Measurements from ENCODE around the gene SS18L1.

Gene SS18L1

GRCh38 chr20:62131560-62132320 is 11.8 kb upstream of the SS18L1 start:
- Histone ChIP-seq H3K9me3 (ENCODE audit: insufficient read depth, low read length) (no peaks in the 10 kb centered on the region), H3K4me2 (ENCODE audit: low read length) (no peak overlapping the region), H3K27me3 (ENCODE audit: low read depth, low read length) (no peaks in the 10 kb centered on the region), H4K20me1 (ENCODE audit: insufficient read depth, low read length) (peaks cover 17% of the 10 kb centered on the region), H3K36me3 (replicated peaks; ENCODE audit: low read depth, low read length) (peaks cover 86% of the 10 kb centered on the region), H3K27ac (ENCODE audit: low read length) (no peak overlapping the region), H3K9ac (ENCODE audit: low read length) (no peak overlapping the region), H3K4me1 (ENCODE audit: low read length) (peaks cover 6% of the 10 kb centered on the region), H3K79me2 (ENCODE audit: low read length) (peaks cover 5% of the 10 kb centered on the region; the same call in 1 of the 2 replicates), H3K4me3 (ENCODE audit: low read length) (no peak overlapping the region), H2AFZ (ENCODE audit: low read depth, low read length) (no peak overlapping the region)
- TF ChIP-seq CTCF (IDR thresholded peaks at IDR 0.05; ENCODE audit: low read depth, low read length) (no peak), EZH2phosphoT487 (IDR thresholded peaks at IDR 0.05; ENCODE audit: low read depth) (no peak)

- Histone ChIP-seq H3K9ac (ENCODE audit: low read length) (no peak overlapping the region), H4K20me1 (ENCODE audit: insufficient read depth, low read length) (peaks cover 23% of the 10 kb centered on the region), H3K4me2 (ENCODE audit: low read length) (no peak overlapping the region), H3K4me3 (ENCODE audit: low read length) (no peak overlapping the region), H2AFZ (ENCODE audit: low read depth, low read length) (no peak overlapping the region), H3K36me3 (replicated peaks; ENCODE audit: low read depth, low read length) (peaks cover 87% of the 10 kb centered on the region), H3K79me2 (ENCODE audit: low read length) (peaks cover 5% of the 10 kb centered on the region; the same call in 1 of the 2 replicates), H3K27me3 (ENCODE audit: low read depth, low read length) (no peaks in the 10 kb centered on the region), H3K27ac (ENCODE audit: low read length) (no peak overlapping the region), H3K9me3 (ENCODE audit: insufficient read depth, low read length) (no peaks in the 10 kb centered on the region), H3K4me1 (ENCODE audit: low read length) (peaks cover 3% of the 10 kb centered on the region)
- no peak for TF ChIP-seq EZH2phosphoT487 (IDR thresholded peaks at IDR 0.05; ENCODE audit: low read depth)
- TF ChIP-seq CTCF (IDR thresholded peaks at IDR 0.05; ENCODE audit: low read depth, low read length), result no peak
Observed at GRCh38 chr20:62132421-62132820, 11.1 kb upstream of the SS18L1 start.

- peaks cover 88% of the 10 kb centered on the region for H3K36me3 ChIP-seq (replicated peaks; ENCODE audit: low read depth, low read length)
- no peaks in the 10 kb centered on the region for H3K27me3 ChIP-seq (ENCODE audit: low read depth, low read length)
- TF ChIP-seq CTCF (IDR thresholded peaks at IDR 0.05; ENCODE audit: low read depth, low read length), result no peak
- TF ChIP-seq EZH2phosphoT487 (IDR thresholded peaks at IDR 0.05; ENCODE audit: low read depth), result no peak
- H3K4me1 ChIP-seq (ENCODE audit: low read length), result no peaks in the 10 kb centered on the region
- H3K4me2 ChIP-seq (ENCODE audit: low read length), result no peak overlapping the region
- H4K20me1 ChIP-seq (ENCODE audit: insufficient read depth, low read length), result peaks cover 30% of the 10 kb centered on the region
- H3K27ac ChIP-seq (ENCODE audit: low read length), result no peak overlapping the region
- no peak overlapping the region for H3K4me3 ChIP-seq (ENCODE audit: low read length)
- peaks cover 8% of the 10 kb centered on the region; the same call in 1 of the 2 replicates for H3K79me2 ChIP-seq (ENCODE audit: low read length)
- H2AFZ ChIP-seq (ENCODE audit: low read depth, low read length), result no peak overlapping the region
- H3K9me3 ChIP-seq (ENCODE audit: insufficient read depth, low read length), result no peaks in the 10 kb centered on the region
- H3K9ac ChIP-seq (ENCODE audit: low read length), result no peak overlapping the region
Observed at GRCh38 chr20:62133051-62133845, 10.3 kb upstream of the SS18L1 start.

GRCh38 chr20:62133864-62134263 is 9.7 kb upstream of the SS18L1 start:
- no peaks in the 10 kb centered on the region for H3K9me3 ChIP-seq (ENCODE audit: insufficient read depth, low read length)
- no peak overlapping the region for H2AFZ ChIP-seq (ENCODE audit: low read depth, low read length)
- no peak overlapping the region for H3K4me3 ChIP-seq (ENCODE audit: low read length)
- no peaks in the 10 kb centered on the region for H3K4me1 ChIP-seq (ENCODE audit: low read length)
- H3K27me3 ChIP-seq (ENCODE audit: low read depth, low read length), result no peaks in the 10 kb centered on the region
- H3K36me3 ChIP-seq (replicated peaks; ENCODE audit: low read depth, low read length), result peaks cover 86% of the 10 kb centered on the region
- H3K27ac ChIP-seq (ENCODE audit: low read length), result no peak overlapping the region
- peaks cover 28% of the 10 kb centered on the region for H4K20me1 ChIP-seq (ENCODE audit: insufficient read depth, low read length)
- peaks cover 14% of the 10 kb centered on the region for H3K79me2 ChIP-seq (ENCODE audit: low read length)
- no peak overlapping the region for H3K4me2 ChIP-seq (ENCODE audit: low read length)
- no peak overlapping the region for H3K9ac ChIP-seq (ENCODE audit: low read length)
- no peak for TF ChIP-seq EZH2phosphoT487 (IDR thresholded peaks at IDR 0.05; ENCODE audit: low read depth)
- TF ChIP-seq CTCF (IDR thresholded peaks at IDR 0.05; ENCODE audit: low read depth, low read length), result no peak

Data from OCI-LY3 (cell line).